SIG-M5 (cell line): ENCODE measurements around the gene B4GALT3.

ENCODE experiments used
- DNase-seq: peaks from one replicate; lab custom pipeline; 2025; lab: John Stamatoyannopoulos, UW

Gene B4GALT3

DNA sequence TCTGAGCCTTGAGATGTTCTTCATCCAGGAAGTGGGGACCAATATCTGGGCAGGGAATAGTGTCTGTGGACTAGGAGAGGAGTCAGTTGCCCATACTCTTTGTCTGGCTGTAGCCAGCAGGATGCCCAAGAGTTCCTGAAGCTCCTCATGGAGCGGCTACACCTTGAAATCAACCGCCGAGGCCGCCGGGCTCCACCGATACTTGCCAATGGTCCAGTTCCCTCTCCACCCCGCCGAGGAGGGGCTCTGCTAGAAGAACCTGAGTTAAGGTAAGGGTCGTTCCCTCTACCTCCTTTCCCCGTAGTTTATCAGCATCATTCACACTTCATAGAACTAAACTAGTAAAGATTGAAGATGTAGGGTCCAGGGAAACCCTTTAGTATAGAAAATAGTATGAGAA is 14.5 kb downstream of the B4GALT3 start:
- no peak for DNase-seq

DNA sequence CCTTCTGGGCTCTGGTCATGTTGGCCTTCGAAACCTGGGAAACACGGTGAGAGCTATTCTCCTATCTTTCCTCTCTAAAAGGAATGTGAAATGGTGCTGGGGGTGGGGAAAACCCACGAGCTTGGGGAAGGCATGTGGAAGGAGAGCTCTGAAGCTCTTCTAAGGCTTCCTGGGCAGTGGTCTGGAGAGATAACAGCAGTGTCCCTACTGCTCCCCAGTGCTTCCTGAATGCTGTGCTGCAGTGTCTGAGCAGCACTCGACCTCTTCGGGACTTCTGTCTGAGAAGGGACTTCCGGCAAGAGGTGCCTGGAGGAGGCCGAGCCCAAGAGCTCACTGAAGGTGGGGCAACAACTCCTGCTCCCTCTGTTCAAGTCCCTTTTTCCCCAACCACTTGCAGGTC is 15.3 kb downstream of the B4GALT3 start:
- DNase-seq, result no peak

DNA sequence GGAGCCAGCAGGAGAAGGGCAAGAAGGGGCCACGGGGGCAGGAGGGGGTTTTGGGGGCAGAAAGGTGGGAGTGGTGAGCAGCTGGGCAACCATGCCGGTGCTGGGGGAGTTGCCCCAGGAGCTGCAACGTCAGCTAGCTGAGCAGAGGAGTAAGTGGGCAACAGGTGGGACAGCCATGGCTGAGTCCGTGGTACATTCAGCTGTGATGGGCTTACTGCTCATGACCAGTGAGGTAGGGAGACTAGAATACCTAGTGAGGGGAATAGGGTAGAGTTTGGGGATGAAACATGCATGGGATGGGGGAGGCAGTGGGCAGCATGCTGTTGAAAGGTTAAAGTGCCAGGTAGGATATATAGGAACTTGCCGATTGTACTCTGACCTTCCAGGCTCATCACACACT is 15.7 kb downstream of the B4GALT3 start:
- no peak for DNase-seq

GRCh38 chr1:161160671-161161145 is 16.6 kb downstream of the B4GALT3 start:
- DNase-seq, result no peak

DNA sequence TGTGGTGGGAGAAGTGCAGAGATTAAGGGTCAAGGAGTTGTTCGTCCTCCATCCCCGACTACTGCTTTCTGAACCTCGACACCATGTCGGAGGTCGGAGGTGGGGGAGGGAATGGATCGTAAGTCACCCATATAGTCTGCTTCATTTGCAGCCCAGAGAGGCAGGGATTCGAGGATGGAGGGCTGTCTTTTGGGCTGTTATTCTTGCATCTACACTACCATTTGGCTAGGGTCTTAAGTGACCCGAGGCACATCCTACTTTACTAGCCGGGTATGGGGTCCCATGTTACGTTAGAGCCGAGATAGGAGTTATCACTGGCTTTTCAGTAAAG is 17.4 kb downstream of the B4GALT3 start:
- no peak for DNase-seq

DNA sequence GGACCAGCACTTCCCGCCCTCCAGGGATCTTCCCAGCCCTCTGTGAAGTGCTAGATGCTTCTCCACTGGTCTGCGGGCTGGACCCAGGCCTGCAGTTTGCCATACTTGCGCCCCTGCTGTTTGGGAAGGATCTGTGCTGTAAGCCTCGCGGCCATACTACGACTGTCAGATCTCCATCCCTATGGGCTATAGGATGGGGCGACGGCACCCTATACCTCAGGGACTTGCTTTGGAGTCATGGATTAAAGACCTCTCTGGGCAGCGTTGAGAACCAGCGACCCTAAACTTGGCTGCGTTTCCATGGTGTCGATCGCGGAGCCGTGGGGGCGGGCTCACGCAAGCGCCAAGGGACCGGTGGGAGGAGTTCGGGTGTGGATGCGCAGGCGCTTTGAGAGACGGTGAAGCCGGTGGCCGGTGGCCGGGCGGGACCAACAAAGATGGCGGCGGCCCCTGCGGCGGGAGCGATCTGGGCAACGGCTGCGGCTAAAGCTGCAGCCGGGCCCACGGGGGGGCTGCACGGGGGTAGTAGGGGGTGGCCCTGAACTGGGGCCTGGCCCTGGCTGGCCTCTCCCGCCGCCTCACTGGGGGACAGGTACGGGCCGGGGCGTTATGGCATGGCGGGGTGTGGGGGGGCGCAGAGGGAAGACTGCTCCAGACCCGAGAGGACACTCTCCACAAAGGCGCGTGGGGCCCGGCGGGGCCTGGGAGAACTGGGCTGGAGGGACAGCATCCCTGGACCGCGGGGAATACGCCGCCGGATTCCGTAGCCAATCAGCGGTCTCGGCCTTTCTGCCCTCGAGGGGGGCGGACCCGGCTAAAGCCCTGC is 18.0 kb downstream of the B4GALT3 start, which contains the start of gene USP21:
TSS of gene USP21 (plus strand) at position 414 of the 826 bp plus-strand sequence. CDS start 1,141 bp downstream, outside the sequence.
- DNase-seq, result peak; percentile 56

DNA sequence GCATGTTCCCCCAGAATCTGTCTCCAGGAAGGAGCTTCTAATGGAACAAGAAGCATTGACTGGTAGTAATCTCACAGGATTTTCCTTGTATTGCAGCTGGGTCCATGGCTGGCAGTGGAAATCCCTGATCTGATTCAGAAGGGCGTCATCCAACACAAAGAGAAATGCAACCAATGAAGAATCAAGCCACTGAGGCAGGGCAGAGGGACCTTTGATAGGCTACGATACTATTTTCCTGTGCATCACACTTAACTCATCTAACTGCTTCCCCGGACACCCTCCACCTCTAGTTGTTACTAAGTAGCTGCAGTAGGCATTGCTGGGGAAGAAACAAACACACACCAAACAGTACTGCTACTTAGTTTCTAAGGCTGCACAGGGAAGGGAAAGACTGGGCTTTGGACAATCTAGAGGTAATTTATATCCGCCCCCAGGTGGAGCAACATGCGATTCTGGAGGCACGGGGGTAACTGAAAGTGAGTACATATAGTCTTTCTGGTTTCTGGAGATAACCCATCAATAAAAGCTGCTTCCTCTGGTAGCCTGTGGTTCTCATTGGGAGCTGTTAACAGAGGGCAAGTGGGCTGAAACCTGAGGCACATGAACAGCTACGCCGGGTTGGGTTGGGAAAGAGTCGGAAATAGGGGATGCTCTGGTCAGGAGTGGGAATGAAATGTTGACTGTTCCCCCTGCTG is 18.8 kb downstream of the B4GALT3 start:
- no peak for DNase-seq

DNA sequence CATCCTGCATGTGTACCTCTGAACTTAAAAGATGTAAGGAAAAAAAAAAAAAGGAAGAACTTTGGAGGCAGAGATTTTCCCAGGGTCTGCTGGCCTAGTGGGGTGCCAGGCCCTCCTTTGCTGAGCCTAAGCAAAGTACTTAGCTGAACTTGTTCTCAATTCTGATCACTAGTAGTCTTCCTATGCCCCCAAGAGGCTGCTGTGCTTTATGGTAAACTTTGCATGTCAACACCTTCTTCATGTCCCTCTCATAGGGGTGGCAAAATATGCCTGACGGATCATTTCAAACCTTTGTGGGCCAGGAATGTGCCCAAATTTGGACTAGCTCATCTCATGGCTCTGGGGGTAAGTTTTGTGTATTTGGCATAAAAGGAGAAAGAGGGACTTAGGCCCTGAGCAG is 19.4 kb downstream of the B4GALT3 start:
- DNase-seq, result no peak

- DNase-seq, result peak; percentile 63
Observed at GRCh38 chr1:161153682-161154337, 23.5 kb downstream of the B4GALT3 start, which contains the start of gene UFC1. Gene UFC1 (plus strand): TSS chr1:161153978. CDS start chr1:161153998, 20 bp downstream.

DNA sequence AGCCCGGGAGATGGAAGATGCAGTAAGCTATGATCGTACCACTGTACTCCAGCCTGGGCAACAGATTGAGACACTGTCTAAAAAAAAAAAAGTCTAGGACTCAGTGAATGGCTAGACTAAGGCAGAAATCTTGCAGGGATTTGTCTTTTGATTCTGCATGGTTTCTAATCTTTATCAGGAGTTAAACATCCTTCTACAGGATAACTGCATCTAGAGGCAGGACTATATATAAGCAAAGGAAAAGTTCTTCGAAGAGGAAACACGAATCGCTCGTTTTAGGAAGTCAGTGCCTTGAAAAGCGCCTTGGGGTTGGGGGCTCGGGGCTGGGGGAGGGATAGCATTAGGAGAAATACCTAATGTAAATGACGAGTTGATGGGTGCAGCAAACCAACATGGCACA is 24.1 kb downstream of the B4GALT3 start:
- no peak for DNase-seq

DNA sequence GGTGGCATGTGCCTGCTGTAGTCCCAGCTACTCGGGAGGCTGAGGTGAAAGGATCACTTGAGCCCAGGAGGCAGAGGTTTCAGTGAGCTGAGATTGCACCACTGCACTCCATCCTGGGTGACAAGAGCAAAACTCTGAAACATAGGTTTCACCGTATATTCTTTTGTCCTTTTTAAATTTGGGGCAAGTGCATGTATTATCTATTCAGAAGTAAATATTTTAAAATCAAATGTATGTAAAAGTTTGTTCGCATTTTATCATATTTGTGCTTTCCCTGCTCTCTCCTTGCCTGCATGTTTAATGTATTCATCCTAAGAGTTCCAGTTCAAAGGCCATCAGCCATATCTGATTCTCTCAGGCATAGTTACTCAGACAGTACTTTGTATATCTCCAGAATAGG is 31.5 kb downstream of the B4GALT3 start:
- DNase-seq, result no peak

- no peak for DNase-seq
Observed at GRCh38 chr1:161140755-161141400, 36.4 kb downstream of the B4GALT3 start.

- DNase-seq, result no peak
Observed at GRCh38 chr1:161139766-161140165, 37.5 kb downstream of the B4GALT3 start.

GRCh38 chr1:161138431-161138830 is 38.9 kb downstream of the B4GALT3 start:
- no peak for DNase-seq

DNA sequence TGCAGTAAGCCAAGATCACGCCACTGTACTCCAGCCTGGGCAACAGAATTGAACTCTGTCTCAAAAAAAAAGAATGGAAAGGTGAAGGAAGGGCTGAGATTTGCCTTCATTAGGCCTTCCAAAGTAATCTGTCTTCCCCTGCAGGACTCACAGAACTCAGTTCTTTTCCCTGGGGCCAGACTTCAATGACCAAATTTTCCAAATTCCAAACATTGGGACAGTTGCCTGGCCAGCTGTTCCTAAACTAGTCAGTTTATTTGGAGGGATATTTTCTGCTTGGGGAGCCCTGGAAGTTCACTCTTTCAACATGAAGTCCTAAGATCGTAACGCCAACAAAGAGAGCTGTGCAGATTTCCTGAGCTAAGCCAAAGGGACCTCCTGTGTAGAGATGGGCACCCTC is 39.4 kb downstream of the B4GALT3 start:
- DNase-seq, result no peak

GRCh38 chr1:161133220-161133740 is 44.0 kb downstream of the B4GALT3 start:
- no peak for DNase-seq

DNA sequence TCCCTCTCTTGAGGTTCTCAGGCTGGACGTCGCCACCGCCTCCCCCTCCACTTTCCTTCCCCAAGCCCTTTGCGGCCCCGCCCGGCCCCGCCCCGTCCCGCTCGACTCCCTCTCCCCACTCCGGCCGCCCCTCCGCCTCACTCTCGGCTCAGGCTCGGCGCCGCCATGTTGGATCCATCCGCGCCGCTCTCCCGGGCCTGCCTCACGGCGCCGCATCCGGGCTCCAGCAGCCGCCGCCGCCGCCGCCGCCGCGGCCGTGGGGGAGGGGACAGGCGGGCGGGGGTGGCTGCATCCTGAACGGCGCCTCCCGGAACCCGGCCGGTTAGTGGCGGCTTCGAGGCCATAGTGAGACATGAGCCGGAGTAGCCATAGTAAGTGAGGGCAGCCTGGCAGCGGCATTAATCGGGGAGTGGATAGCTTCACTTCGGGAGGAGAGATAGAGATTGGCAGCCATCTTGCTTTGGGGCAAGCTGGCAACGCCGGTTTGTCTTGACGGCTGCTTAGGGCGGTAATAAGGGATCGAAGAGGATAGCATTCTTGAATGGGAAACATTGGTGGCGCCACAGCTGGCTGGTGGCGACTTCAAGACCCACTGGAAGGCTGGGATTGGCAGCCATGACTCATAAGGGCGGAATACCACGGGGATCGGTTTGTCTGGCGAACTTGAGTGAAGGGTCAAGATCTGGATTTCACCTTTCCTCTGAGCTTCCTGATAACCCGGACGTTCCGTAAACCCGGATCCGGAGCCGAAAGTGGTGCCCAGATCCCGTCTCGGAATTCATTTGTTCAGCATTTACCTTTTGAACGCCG is 44.7 kb downstream of the B4GALT3 start, which contains the start of gene DEDD:
TSS of gene DEDD (minus strand) at position 258 of the 810 bp plus-strand sequence. CDS start 8,205 bp downstream, outside the sequence.
- peak; percentile 100 for DNase-seq

DNA sequence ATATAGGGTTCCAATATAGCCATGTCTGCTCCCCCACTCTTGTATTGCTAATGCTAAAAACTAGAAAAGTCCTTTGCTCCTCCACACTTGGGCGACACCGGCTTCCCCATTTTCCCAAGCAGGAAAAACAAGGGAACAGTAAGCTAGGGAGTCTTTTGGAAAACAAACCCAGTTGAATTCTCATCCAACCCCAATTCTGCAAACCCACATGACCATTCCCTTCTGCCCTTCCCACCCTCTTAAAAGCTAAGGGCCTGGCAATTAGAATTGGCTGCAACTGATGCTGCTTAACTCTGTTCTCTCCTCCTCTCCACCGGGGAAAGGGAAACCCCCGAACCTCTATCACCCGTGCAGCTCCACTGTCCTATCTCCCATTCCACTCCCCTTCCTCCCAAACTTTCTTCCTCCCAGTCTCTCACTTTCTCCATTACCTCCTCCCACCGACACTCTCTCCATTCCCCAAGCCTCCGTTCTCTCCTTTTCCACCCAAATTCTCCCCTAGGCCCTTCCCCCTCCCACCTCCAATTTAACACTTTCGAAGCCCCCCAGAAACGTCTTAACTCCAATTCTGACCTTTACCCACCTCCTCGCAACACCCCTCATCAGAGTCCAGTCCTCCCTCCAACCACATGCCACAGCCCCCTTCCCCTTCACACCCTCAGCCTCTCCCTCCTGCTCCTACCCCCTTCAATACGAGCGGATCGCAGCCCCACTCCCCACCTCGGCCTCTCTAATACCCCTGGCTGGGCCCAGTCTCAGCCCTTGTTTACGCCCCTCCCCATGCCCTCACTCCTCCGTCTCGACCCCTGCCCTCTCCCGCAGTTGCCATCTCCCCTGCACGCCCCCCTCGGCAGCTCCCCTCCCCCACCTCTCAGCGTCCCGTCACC is 45.5 kb downstream of the B4GALT3 start:
- no peak for DNase-seq

GRCh38 chr1:161130266-161130665 is 47.0 kb downstream of the B4GALT3 start:
- no peak for DNase-seq
